Psoas muscle (tissue), 8 donors: Measurements from ENCODE around the gene OTOG. TPM values are rescaled to one million over a fixed set of nuclear protein-coding genes. Genes with fewer than 3 reads are reported as not detected.

Experiments
- ATAC-seq, 4 donors: fragments of 200-7000 bp; cut with Tn5 transposase; one replicate each; pipeline ENCODE4 v1.9.1; 2020; ENCODE audit warnings: moderate library complexity in 3 of 4, mild to moderate bottlenecking in 2 of 4
- DNase-seq, 2 donors: peaks; one replicate each; pipeline ENCODE4 v3.0.0-alpha.2; 2020
- H3K27ac ChIP-seq: fragments of 200-600 bp; one replicate; pipeline ENCODE4 v1.8.0; 2022
- H3K27me3 ChIP-seq, 3 donors: fragments of 200-600 bp in 1 of 3; one replicate each; pipeline versions ENCODE4 v1.6.1 to v1.8.0; 2013 to 2022; ENCODE audit warnings: low read length in 2 of 3, mild to moderate bottlenecking in 2 of 3, moderate library complexity in 1 of 3; ENCODE audit not compliant: insufficient read depth in 3 of 3
- H3K36me3 ChIP-seq, 2 donors: fragments of 200-600 bp in 1 of 2; one replicate each; pipeline versions ENCODE4 v1.6.1 to v1.8.0; 2013 to 2022; ENCODE audit warnings: low read depth in 1 of 2, mild to moderate bottlenecking in 1 of 2, moderate library complexity in 1 of 2; ENCODE audit not compliant: insufficient read depth in 1 of 2
- H3K4me1 ChIP-seq: fragments of 200-600 bp; one replicate; pipeline ENCODE4 v1.8.0; 2022
- H3K4me3 ChIP-seq: fragments of 200-600 bp; one replicate; pipeline ENCODE4 v1.8.0; 2022; ENCODE audit warnings: mild to moderate bottlenecking
- H3K9me3 ChIP-seq: fragments of 200-600 bp; one replicate; pipeline ENCODE4 v1.8.0; 2022
- WGBS, 3 donors: extraction: QIAGEN DNeasy Blood & Tissue Kit; methylation state at CpG; one replicate each; pipeline versions ENCODE4 v1.1.6 to v1.1.7; 2013; 5-methylcytosine and 5-hydroxymethylcytosine counted together
- intact Hi-C, 2 donors: fragments of 100-400 bp; cut with DNase I; formaldehyde crosslinking; loops; one replicate each; pipeline versions ENCODE4 v1.11.0 to v1.14.2; 2022
- polyA plus RNA-seq, 3 donors: library from polyadenylated mRNA; stranded (reverse); fragments of 200-250 nt; gene quantifications; one replicate each; pipeline ENCODE4 v1.2.3, GENCODE V29; 2013
- total RNA-seq, 4 donors: library from RNA; stranded (reverse); fragmentation: NEBNext Ultra II Directional in 2 of 4; extraction: Animal tissue kit (Norgen Biotek cat#: 25700) in 2 of 4; gene quantifications; one replicate each; pipeline versions ENCODE4 v1.2.1 to v1.2.4, GENCODE V29; 2021 to 2023
- TF ChIP-seq, protein P1 (sequence below): fragments of 200-600 bp; IDR thresholded peaks from one replicate; pipeline ENCODE4 v1.8.0; 2022; ENCODE audit warnings: antibody characterized with exemption
- donor health status: healthy with polysubstance abuse.
- donor health status: DM: no; HTN: no; CAD: no; lungs with moderate emphysema.
- donor health status: Bipolar disorder and iron deficiency.
- donor health status: healthy.
- donor health status: DM: yes; HTN: yes; CAD: no.
- donor health status: DM: no; HTN: no; CAD: no.
- donor health status: DM: no; HTN: no; CAD: no.
- donor health status: DM: yes; HTN: yes; CAD: no.

OTOG gene
- total and polyA plus RNA-seq, 7 donors = not detected

DNA sequence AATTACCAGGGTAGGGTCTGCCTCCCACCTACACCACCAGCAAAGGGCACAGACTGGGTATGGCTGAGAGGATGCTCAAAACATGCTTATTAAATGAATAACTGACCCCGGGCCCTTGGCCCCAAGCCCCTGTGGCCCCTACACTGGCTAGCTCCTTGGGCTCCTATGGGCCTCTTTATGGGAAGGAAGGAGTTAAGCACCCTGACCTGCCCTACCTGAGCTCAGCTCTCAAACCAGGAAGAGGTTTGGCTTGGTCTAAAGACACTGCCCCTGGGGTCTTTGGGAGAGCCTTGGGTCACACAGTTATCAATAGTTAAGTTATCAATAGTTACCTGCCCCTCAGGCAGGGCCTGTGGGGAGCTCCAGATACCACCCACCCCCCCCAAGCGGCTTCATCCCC lies 4.0 kb upstream of the OTOG start:
- H3K36me3 ChIP-seq = no peaks in the 10 kb centered on the region
- no peak overlapping the region for H3K27ac ChIP-seq
- ATAC-seq = no peak
- H3K9me3 ChIP-seq = no peaks in the 10 kb centered on the region
- H3K27me3 ChIP-seq = peaks cover 0 to 7% (median 2%) of the 10 kb centered on the region in 3 donors
- peak in 1 of 2 donors; percentile 27 for DNase-seq
- 86 to 91% (median 88%) methylated on average over 2 of the region's 2 CpGs for WGBS, 3 donors
- no peaks in the 10 kb centered on the region for H3K4me1 ChIP-seq
- TF ChIP-seq, protein P1, sequence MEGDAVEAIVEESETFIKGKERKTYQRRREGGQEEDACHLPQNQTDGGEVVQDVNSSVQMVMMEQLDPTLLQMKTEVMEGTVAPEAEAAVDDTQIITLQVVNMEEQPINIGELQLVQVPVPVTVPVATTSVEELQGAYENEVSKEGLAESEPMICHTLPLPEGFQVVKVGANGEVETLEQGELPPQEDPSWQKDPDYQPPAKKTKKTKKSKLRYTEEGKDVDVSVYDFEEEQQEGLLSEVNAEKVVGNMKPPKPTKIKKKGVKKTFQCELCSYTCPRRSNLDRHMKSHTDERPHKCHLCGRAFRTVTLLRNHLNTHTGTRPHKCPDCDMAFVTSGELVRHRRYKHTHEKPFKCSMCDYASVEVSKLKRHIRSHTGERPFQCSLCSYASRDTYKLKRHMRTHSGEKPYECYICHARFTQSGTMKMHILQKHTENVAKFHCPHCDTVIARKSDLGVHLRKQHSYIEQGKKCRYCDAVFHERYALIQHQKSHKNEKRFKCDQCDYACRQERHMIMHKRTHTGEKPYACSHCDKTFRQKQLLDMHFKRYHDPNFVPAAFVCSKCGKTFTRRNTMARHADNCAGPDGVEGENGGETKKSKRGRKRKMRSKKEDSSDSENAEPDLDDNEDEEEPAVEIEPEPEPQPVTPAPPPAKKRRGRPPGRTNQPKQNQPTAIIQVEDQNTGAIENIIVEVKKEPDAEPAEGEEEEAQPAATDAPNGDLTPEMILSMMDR = no peak
- intact Hi-C loops = loop anchor here in 1 of 2 donors (10.0 kb wide), 1 partner anchor 722 kb away; the partner anchor contains the start of gene SAA1
- no peak overlapping the region for H3K4me3 ChIP-seq

DNA sequence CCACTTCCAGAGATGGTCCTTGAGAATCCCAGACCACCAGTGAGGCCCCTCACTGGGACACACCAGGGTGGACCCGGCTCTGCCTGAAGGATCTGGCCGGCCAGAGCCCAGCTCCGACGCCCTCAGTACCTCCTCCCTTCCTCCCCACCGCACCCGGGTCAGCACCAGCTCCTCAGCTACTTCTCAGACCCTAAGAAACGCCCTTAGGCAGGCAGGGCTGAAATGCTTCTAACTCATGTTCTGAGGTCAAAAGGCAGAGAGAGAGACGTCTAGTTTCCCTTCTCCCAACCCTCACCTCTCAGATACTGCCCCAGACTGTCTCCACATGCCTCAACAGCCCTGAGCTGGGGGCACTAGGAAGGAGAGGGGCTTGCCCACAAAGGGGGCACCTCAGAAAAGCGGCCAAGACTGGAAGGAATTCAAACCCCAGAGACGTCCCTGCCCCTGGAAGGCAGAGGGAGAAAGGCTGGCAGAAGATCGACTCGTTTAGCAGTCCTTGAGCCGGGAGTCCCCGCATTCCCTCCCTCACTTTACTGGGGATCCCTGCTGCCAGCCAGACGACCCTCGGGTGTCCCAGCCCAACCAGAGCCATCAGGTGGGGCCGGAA lies 3.4 kb upstream of the OTOG start:
- Histone ChIP-seq H3K4me1 (no peaks in the 10 kb centered on the region), H3K27ac (no peak overlapping the region), H3K4me3 (peak overlapping the region; percentile 32), H3K9me3 (no peaks in the 10 kb centered on the region), H3K27me3 (peaks cover 0 to 12% (median 2%) of the 10 kb centered on the region in 3 donors), H3K36me3 (no peaks in the 10 kb centered on the region)
- intact Hi-C loops = loop anchor here in 1 of 2 donors (10.0 kb wide), 1 partner anchor 721 kb away; the partner anchor contains the start of gene SAA1
- 46 to 55% (median 49%) methylated on average over 16 to 17 of the region's 17 CpGs for WGBS, 3 donors
- DNase-seq = no peak
- ATAC-seq = peak in 2 of 4 donors; percentile 7 to 37
- TF ChIP-seq, protein P1 = no peak

DNA sequence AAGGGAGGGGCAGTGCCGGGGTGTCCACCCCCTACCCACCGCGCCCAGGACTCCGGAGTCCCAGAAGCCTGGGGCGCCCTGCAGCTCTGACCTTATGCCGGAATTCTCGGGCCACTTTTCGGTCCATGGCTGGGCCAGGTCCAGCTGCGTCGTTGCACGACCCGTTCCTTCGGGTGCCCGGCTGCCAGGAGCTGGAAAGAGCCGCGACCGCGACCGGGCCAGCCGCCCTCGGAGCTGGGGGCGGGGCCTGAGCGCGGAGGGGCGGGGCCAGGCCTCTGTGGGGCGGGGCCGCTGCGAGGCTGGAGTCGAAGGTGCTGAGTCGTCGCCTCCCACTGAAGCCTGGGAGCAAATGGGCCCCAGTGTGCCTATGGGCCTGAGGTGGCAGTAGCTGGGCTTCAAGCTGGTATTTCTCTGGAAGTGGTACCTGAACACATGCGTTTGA lies 2.9 kb upstream of the OTOG start, which contains the start of gene USH1C:
USH1C (minus strand) TSS at position 236 of the 442 bp plus-strand sequence; CDS start at position 127, 109 bp downstream.
- no peak within 1 kb of the TSS for H3K27ac ChIP-seq
- H3K4me3 ChIP-seq = peak within 1 kb of the TSS; percentile 32
- no peaks in the 10 kb centered on the region for H3K9me3 ChIP-seq
- intact Hi-C loops = loop anchor here in 1 of 2 donors (10.0 kb wide), 1 partner anchor 721 kb away; the partner anchor contains the start of gene SAA1
- TF ChIP-seq, protein P1 = no peak
- 7 to 11% (median 8%) methylated on average over 19 to 32 of the region's 32 CpGs for WGBS, 3 donors
- no peaks in the 10 kb centered on the region for H3K4me1 ChIP-seq
- no peaks in the 10 kb centered on the region for H3K36me3 ChIP-seq
- ATAC-seq (peak; percentile 78 to 90 (median 84)), DNase-seq (peak in 1 of 2 donors; percentile 35)
- peaks cover 0 to 14% (median 2%) of the 10 kb centered on the region in 3 donors for H3K27me3 ChIP-seq

DNA sequence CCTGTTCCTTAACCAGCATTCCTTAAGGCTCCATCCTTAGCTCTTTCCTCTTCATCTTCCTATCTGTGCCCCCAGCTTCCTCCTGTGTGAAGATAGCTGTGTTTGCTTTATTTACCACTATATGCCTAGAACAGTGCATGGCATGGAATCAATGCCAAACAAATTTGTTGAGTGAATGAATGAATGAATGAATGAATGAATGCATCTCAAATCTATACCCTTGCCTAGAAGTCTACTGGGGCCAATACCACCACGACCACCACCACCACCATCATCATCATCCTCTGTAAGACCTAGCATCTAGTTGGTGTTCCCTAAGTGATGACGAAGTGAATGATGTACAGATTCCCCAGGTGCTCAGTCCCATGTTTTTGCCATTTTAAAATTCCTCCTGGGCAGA lies 819 bp upstream of the OTOG start:
- ATAC-seq (no peak), DNase-seq (no peak)
- Histone ChIP-seq H3K9me3 (no peaks in the 10 kb centered on the region), H3K36me3 (no peaks in the 10 kb centered on the region), H3K4me3 (no peak overlapping the region), H3K27me3 (peaks cover 0 to 14% (median 2%) of the 10 kb centered on the region in 3 donors), H3K4me1 (no peaks in the 10 kb centered on the region), H3K27ac (no peak overlapping the region)
- TF ChIP-seq, protein P1 = no peak
- intact Hi-C loops = loop anchor here in 1 of 2 donors (10.0 kb wide), 1 partner anchor 719 kb away; the partner anchor contains the start of gene SAA1
- WGBS, 3 donors = 79 to 91% (median 87%) methylated on average over 2 of the region's 2 CpGs
